Measurements from ENCODE around the gene TMEM201. TPM values are rescaled to one million over a fixed set of nuclear protein-coding genes. Genes with fewer than 3 reads are reported as not detected.
A peak's percentile ranks its signal among the peaks of the same experiment; 100 is the strongest.
"Not testable (repeated sequence)": the region's sequence is repeated elsewhere in the genome, so short reads cannot be mapped to it uniquely, and the experiment has no call there.

TMEM201 gene
- 65.2 and 68.3 TPM in 2 replicates for total RNA-seq (2014; rRNA removed; shearing (Covaris generic))

GRCh38 chr1:9588551-9589143, at the start of gene TMEM201:
TSS of gene TMEM201 (plus strand) at chr1:9588911. CDS start at chr1:9588931, 20 bp downstream.
- DNase-seq (ENCODE audit: low spot score): peak; percentile 92
- in situ Hi-C loops (cut with HindIII; ENCODE audit: low sequenced_read_pairs): no loop called here

- in situ Hi-C loops (cut with HindIII; ENCODE audit: low sequenced_read_pairs): no loop called here
- peak; percentile 79 for DNase-seq (ENCODE audit: low spot score)
Observed at GRCh38 chr1:9539165-9539828, 49.4 kb upstream of the TMEM201 start, which contains the start of gene SLC25A33. TSS of gene SLC25A33 (plus strand) at chr1:9539465. CDS start at chr1:9539692, 227 bp downstream.

- in situ Hi-C loops (cut with HindIII; ENCODE audit: low sequenced_read_pairs): no loop called here
Observed at GRCh38 chr1:9539829-9540550, 48.7 kb upstream of the TMEM201 start.

GRCh38 chr1:9542430-9542829, 46.3 kb upstream of the TMEM201 start:
- DNase-seq (ENCODE audit: low spot score): no peak
- in situ Hi-C loops (cut with HindIII; ENCODE audit: low sequenced_read_pairs): no loop called here

More at GRCh38 chr1:9539829-9540550, 48.7 kb upstream of the TMEM201 start:
- DNase-seq (ENCODE audit: low spot score): no peak

- DNase-seq (ENCODE audit: low spot score): no peak
- in situ Hi-C loops (cut with HindIII; ENCODE audit: low sequenced_read_pairs): no loop called here
Observed at GRCh38 chr1:9544926-9545325, 43.8 kb upstream of the TMEM201 start.

- no peak for DNase-seq (ENCODE audit: low spot score)
- in situ Hi-C loops (cut with HindIII; ENCODE audit: low sequenced_read_pairs): loop anchor here (25.0 kb wide), 1 partner anchor 263 kb away; the partner anchor contains the start of gene SPSB1
Observed at GRCh38 chr1:9549955-9550546, 38.7 kb upstream of the TMEM201 start.

- DNase-seq (ENCODE audit: low spot score): no peak
- in situ Hi-C loops (cut with HindIII; ENCODE audit: low sequenced_read_pairs): loop anchor here (25.0 kb wide), 1 partner anchor 265 kb away; the partner anchor contains the start of gene SPSB1
Observed at GRCh38 chr1:9551984-9552383, 36.7 kb upstream of the TMEM201 start.

GRCh38 chr1:9553736-9554144, 35.0 kb upstream of the TMEM201 start:
- in situ Hi-C loops (cut with HindIII; ENCODE audit: low sequenced_read_pairs): loop anchor here (25.0 kb wide), 1 partner anchor 266 kb away; the partner anchor contains the start of gene SPSB1
- DNase-seq (ENCODE audit: low spot score): no peak

GRCh38 chr1:9555942-9556341, 32.8 kb upstream of the TMEM201 start:
- in situ Hi-C loops (cut with HindIII; ENCODE audit: low sequenced_read_pairs): loop anchor here (25.0 kb wide), 1 partner anchor 269 kb away; the partner anchor contains the start of gene SPSB1
- DNase-seq (ENCODE audit: low spot score): no peak

- in situ Hi-C loops (cut with HindIII; ENCODE audit: low sequenced_read_pairs): loop anchor here (25.0 kb wide), 1 partner anchor 270 kb away; the partner anchor contains the start of gene SPSB1
- no peak for DNase-seq (ENCODE audit: low spot score)
Observed at GRCh38 chr1:9557624-9558023, 31.1 kb upstream of the TMEM201 start.

GRCh38 chr1:9558271-9558945, 30.3 kb upstream of the TMEM201 start:
- no peak for DNase-seq (ENCODE audit: low spot score)
- in situ Hi-C loops (cut with HindIII; ENCODE audit: low sequenced_read_pairs): loop anchor here (25.0 kb wide), 1 partner anchor 271 kb away; the partner anchor contains the start of gene SPSB1

GRCh38 chr1:9558946-9559545, 29.7 kb upstream of the TMEM201 start:
- DNase-seq (ENCODE audit: low spot score): no peak
- in situ Hi-C loops (cut with HindIII; ENCODE audit: low sequenced_read_pairs): loop anchor here (25.0 kb wide), 1 partner anchor 272 kb away; the partner anchor contains the start of gene SPSB1

GRCh38 chr1:9559673-9560072, 29.0 kb upstream of the TMEM201 start:
- in situ Hi-C loops (cut with HindIII; ENCODE audit: low sequenced_read_pairs): loop anchor here (25.0 kb wide), 1 partner anchor 272 kb away; the partner anchor contains the start of gene SPSB1
- DNase-seq (ENCODE audit: low spot score): no peak

GRCh38 chr1:9560090-9560489, 28.6 kb upstream of the TMEM201 start:
- in situ Hi-C loops (cut with HindIII; ENCODE audit: low sequenced_read_pairs): loop anchor here (25.0 kb wide), 1 partner anchor 273 kb away; the partner anchor contains the start of gene SPSB1
- DNase-seq (ENCODE audit: low spot score): not testable (repeated sequence)

- in situ Hi-C loops (cut with HindIII; ENCODE audit: low sequenced_read_pairs): loop anchor here (25.0 kb wide), 1 partner anchor 274 kb away; the partner anchor contains the start of gene SPSB1
- DNase-seq (ENCODE audit: low spot score): peak; percentile 38
Observed at GRCh38 chr1:9561429-9561828, 27.3 kb upstream of the TMEM201 start.

GRCh38 chr1:9569267-9569666, 19.4 kb upstream of the TMEM201 start:
- no peak for DNase-seq (ENCODE audit: low spot score)
- in situ Hi-C loops (cut with HindIII; ENCODE audit: low sequenced_read_pairs): loop anchor here (25.0 kb wide), 1 partner anchor 282 kb away; the partner anchor contains the start of gene SPSB1

GRCh38 chr1:9570886-9571529, 17.7 kb upstream of the TMEM201 start:
- DNase-seq (ENCODE audit: low spot score): not testable (repeated sequence)

More at GRCh38 chr1:9570886-9571529, 17.7 kb upstream of the TMEM201 start:
- in situ Hi-C loops (cut with HindIII; ENCODE audit: low sequenced_read_pairs): loop anchor here (25.0 kb wide), 1 partner anchor 284 kb away; the partner anchor contains the start of gene SPSB1
